Neural crest cell (in vitro differentiated cells): ENCODE data around the gene DACH2. TPM values are rescaled to one million over a fixed set of nuclear protein-coding genes. Genes with fewer than 3 reads are reported as not detected.

ENCODE experiments used
- DNase-seq: peaks from one replicate; pipeline ENCODE4 v3.0.0; 2021; ENCODE audit warnings: low read depth, mixed read lengths, low spot score
- H3K27ac Mint-ChIP-seq: one replicate; pipeline ENCODE4 v1.8.0; 2021; ENCODE audit warnings: mild to moderate bottlenecking, mixed read lengths; ENCODE audit not compliant: unreplicated experiment
- H3K27me3 Mint-ChIP-seq: 2 replicates; pipeline ENCODE4 v1.8.0; 2021; ENCODE audit warnings: low read depth, mild to moderate bottlenecking, mixed read lengths
- H3K36me3 Mint-ChIP-seq: 2 replicates; pipeline ENCODE4 v1.8.0; 2021; ENCODE audit warnings: low read depth, mild to moderate bottlenecking, mixed read lengths
- H3K4me1 Mint-ChIP-seq: 2 replicates; pipeline ENCODE4 v1.8.0; 2021; ENCODE audit warnings: mixed read lengths
- H3K4me3 Mint-ChIP-seq: one replicate; pipeline ENCODE4 v1.8.0; 2021; ENCODE audit warnings: mild to moderate bottlenecking, mixed read lengths
- H3K9me3 Mint-ChIP-seq: 2 replicates; pipeline ENCODE4 v1.8.0; 2021; ENCODE audit warnings: mixed read lengths
- CTCF ChIP-seq: fragments of 200-600 bp; sonication (generic); conservative IDR thresholded peaks from 2 replicates; pipeline ENCODE4 v1.5.0; 2021; ENCODE audit warnings: antibody characterized with exemption, mild to moderate bottlenecking
- total RNA-seq: library from RNA; stranded (reverse); gene quantifications from 2 replicates; pipeline ENCODE4 v1.2.1, GENCODE V29; 2021

DACH2 gene
- total RNA-seq, 1 donor from 2014 or later: 1.2 TPM

GRCh38 chrX:86263526-86263925 is 115.3 kb downstream of the DACH2 start:
- DNase-seq: no peak
- no peaks in the 10 kb centered on the region for H3K27me3 Mint-ChIP-seq
- peaks cover 5% of the 10 kb centered on the region for H3K4me1 Mint-ChIP-seq
- no peak overlapping the region for H3K4me3 Mint-ChIP-seq
- no peaks in the 10 kb centered on the region for H3K36me3 Mint-ChIP-seq
- no peaks in the 10 kb centered on the region for H3K9me3 Mint-ChIP-seq
- no peak overlapping the region for H3K27ac Mint-ChIP-seq
- no peak for TF ChIP-seq CTCF

GRCh38 chrX:86295293-86295692 is 147.0 kb downstream of the DACH2 start:
- no peak for TF ChIP-seq CTCF
- DNase-seq: no peak
- peak overlapping the region; percentile 42 for H3K4me3 Mint-ChIP-seq
- H3K27ac Mint-ChIP-seq: peak overlapping the region; percentile 85
- H3K27me3 Mint-ChIP-seq: no peaks in the 10 kb centered on the region
- peaks cover 4% of the 10 kb centered on the region for H3K4me1 Mint-ChIP-seq
- peaks cover 2% of the 10 kb centered on the region for H3K36me3 Mint-ChIP-seq
- H3K9me3 Mint-ChIP-seq: no peaks in the 10 kb centered on the region

GRCh38 chrX:86322913-86323312 is 174.7 kb downstream of the DACH2 start:
- no peak overlapping the region for H3K27ac Mint-ChIP-seq
- H3K4me1 Mint-ChIP-seq: no peaks in the 10 kb centered on the region
- H3K9me3 Mint-ChIP-seq: peaks cover 20% of the 10 kb centered on the region
- no peak for DNase-seq
- peaks cover 15% of the 10 kb centered on the region for H3K36me3 Mint-ChIP-seq
- no peak for TF ChIP-seq CTCF
- no peaks in the 10 kb centered on the region for H3K27me3 Mint-ChIP-seq
- no peak overlapping the region for H3K4me3 Mint-ChIP-seq

- no peak for TF ChIP-seq CTCF
- Mint-ChIP-seq H3K27ac (no peak overlapping the region), H3K9me3 (peaks cover 6% of the 10 kb centered on the region), H3K4me3 (no peak overlapping the region), H3K27me3 (no peaks in the 10 kb centered on the region), H3K4me1 (peaks cover 17% of the 10 kb centered on the region), H3K36me3 (peaks cover 3% of the 10 kb centered on the region)
- DNase-seq: no peak
These were observed 180.9 kb downstream of the DACH2 start for GRCh38 chrX:86329174-86329573.

- no peak for DNase-seq
- no peak overlapping the region for H3K4me3 Mint-ChIP-seq
These were observed 200.4 kb downstream of the DACH2 start for GRCh38 chrX:86348669-86349068.

More at GRCh38 chrX:86348669-86349068, 200.4 kb downstream of the DACH2 start:
- H3K36me3 Mint-ChIP-seq: no peaks in the 10 kb centered on the region
- TF ChIP-seq CTCF: peak; percentile 38
- H3K9me3 Mint-ChIP-seq: no peaks in the 10 kb centered on the region
- no peaks in the 10 kb centered on the region for H3K27me3 Mint-ChIP-seq
- no peak overlapping the region for H3K27ac Mint-ChIP-seq
- no peaks in the 10 kb centered on the region for H3K4me1 Mint-ChIP-seq
